ENCODE measurements around the gene MRPL24. TPM values are rescaled to one million over a fixed set of nuclear protein-coding genes. Genes with fewer than 3 reads are reported as not detected.

Gene MRPL24
- total and polyA plus RNA-seq, 9 of the 15 experiments (the other 6 are each of a cell fraction or from before 2014, with no cell fraction given), result 74.3 to 267 (median 113) TPM

DNA sequence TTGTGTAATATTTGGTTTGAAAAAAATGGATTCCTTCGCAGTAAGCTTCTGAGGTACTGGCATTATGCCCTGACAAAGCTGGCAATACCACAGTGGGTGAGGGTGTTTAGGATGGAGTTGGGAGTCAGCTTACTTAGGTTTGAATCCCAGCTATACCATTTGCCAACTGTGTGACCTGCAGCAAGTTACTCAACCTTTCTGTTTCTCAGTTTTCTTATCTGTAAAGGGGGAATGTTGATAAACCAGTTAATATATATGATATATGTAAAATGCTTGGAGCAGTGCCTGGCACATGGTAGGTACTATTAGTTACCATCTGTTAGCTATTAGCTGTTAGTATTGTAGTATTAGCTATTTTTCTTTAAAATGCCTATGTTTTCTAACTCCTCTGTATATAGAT lies 15.5 kb upstream of the MRPL24 start:
- WGBS (ENCODE audit: insufficient coverage, low coverage, missing lambda C conversion rate), result 86% methylated on average over 1 of the region's 1 CpG
- H3K9me3 ChIP-seq (replicated peaks; ENCODE audit: control insufficient read depth, insufficient read depth, low read depth, low read length), result no peaks in the 10 kb centered on the region
- no peaks in the 10 kb centered on the region for H4K20me1 ChIP-seq (replicated peaks; ENCODE audit: control insufficient read depth, insufficient read depth, low read length)
- ChIA-PET POLR2A (interaction anchor here (0.9 to 4.6 kb wide), 5 partner anchors 10 to 67 kb away, joined by 3 to 27 read pairs (median 4); partner anchors contain the start of genes ISG20L2, METTL25B, MRPL24 and PRCC), CTCF (ENCODE audit: low intra/inter-chr PET ratio) (no interaction called here)
- H3K4me2 ChIP-seq (ENCODE audit: insufficient read depth, low read length), result no peak overlapping the region
- ATAC-seq (no peak), DNase-seq (ENCODE audit: extremely low read depth in 1 of 4, low spot score in 3 of 4) (no peak), FAIRE-seq (no peak)
- TF ChIP-seq CHD4 (IDR thresholded peaks at IDR 0.05; ENCODE audit: insufficient read depth, insufficient replicate concordance, low read depth, low read length, poor library complexity, severe bottlenecking), result no peak
- TF ChIP-seq SMC3 (conservative IDR thresholded peaks at IDR 0.05; ENCODE audit: insufficient read depth, low read depth, low read length), result no peak
- TF ChIP-seq RCOR1 (IDR thresholded peaks at IDR 0.05; ENCODE audit: borderline replicate concordance in 1 of 2, low read depth in 2 of 2, low read length in 2 of 2), result peak in 1 of 2 experiments; percentile 58; a peak in 2 of 4 replicates
- TF ChIP-seq ADNP (tag; IDR thresholded peaks at IDR 0.05), result 0 out of 2 replicates have a peak, but pooled peaks have one; percentile 36
- TF ChIP-seq KDM1A (IDR thresholded peaks at IDR 0.05), result peak in 1 of 2 experiments; percentile 57; a peak in 1 of 4 replicates
- TF ChIP-seq ZFP36 (IDR thresholded peaks at IDR 0.05; ENCODE audit: low read depth, low read length, partially characterized antibody), result peak; percentile 58
- no peak for TF ChIP-seq PHF8 (IDR thresholded peaks at IDR 0.05; ENCODE audit: borderline replicate concordance, low read length)
- no peak for TF ChIP-seq ZNF778 (CRISPR knock-in tag; IDR thresholded peaks at IDR 0.05)
- TF ChIP-seq MAZ (CRISPR knock-in tag; conservative IDR thresholded peaks at IDR 0.05 in 1 of 2, IDR thresholded peaks at IDR 0.05 in 1 of 2), result 0 out of 4 replicates have a peak, but pooled peaks of 1 of the 2 experiments have one; percentile 23
- TF ChIP-seq, protein P1, sequence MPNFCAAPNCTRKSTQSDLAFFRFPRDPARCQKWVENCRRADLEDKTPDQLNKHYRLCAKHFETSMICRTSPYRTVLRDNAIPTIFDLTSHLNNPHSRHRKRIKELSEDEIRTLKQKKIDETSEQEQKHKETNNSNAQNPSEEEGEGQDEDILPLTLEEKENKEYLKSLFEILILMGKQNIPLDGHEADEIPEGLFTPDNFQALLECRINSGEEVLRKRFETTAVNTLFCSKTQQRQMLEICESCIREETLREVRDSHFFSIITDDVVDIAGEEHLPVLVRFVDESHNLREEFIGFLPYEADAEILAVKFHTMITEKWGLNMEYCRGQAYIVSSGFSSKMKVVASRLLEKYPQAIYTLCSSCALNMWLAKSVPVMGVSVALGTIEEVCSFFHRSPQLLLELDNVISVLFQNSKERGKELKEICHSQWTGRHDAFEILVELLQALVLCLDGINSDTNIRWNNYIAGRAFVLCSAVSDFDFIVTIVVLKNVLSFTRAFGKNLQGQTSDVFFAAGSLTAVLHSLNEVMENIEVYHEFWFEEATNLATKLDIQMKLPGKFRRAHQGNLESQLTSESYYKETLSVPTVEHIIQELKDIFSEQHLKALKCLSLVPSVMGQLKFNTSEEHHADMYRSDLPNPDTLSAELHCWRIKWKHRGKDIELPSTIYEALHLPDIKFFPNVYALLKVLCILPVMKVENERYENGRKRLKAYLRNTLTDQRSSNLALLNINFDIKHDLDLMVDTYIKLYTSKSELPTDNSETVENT (CRISPR knock-in tag; IDR thresholded peaks at IDR 0.05), result no peak
- peak; percentile 95 for TF ChIP-seq RBM25 (IDR thresholded peaks at IDR 0.05; ENCODE audit: low read depth, low read length, severe bottlenecking)
- TF ChIP-seq ESRRB (CRISPR knock-in tag; IDR thresholded peaks at IDR 0.05; ENCODE audit: borderline replicate concordance), result no peak
- TF ChIP-seq DACH1 (IDR thresholded peaks at IDR 0.05; ENCODE audit: partially characterized antibody), result no peak
- TF ChIP-seq BCOR (IDR thresholded peaks at IDR 0.05), result peak; percentile 84; the same call in 1 of the 2 replicates
- TF ChIP-seq MTA1 (IDR thresholded peaks at IDR 0.05; ENCODE audit: borderline replicate concordance), result no peak
- no peak for TF ChIP-seq RFX7 (CRISPR knock-in tag; IDR thresholded peaks at IDR 0.05)
- intact Hi-C loops (cut with micrococcal nuclease), result no loop called here
- H3K79me2 ChIP-seq (ENCODE audit: control insufficient read depth, insufficient read depth, low read length), result peaks cover 34% of the 10 kb centered on the region
- no peak overlapping the region for H3K4me3 ChIP-seq
- no peak overlapping the region for H3K27ac ChIP-seq (ENCODE audit: extremely low read depth, low read depth, low read length)
- H2AFZ ChIP-seq (ENCODE audit: low read depth, low read length), result no peak overlapping the region
- no peak overlapping the region for H3K9ac ChIP-seq (ENCODE audit: insufficient read depth in 1 of 2, low read depth in 2 of 2, low read length in 2 of 2)
- in situ Hi-C loops (cut with MboI), result no loop called here
- no peaks in the 10 kb centered on the region for H3K27me3 ChIP-seq (ENCODE audit: control insufficient read depth in 2 of 2, insufficient read depth in 2 of 2, low read length in 2 of 2)
- peaks cover 40 to 42% of the 10 kb centered on the region in 2 experiments; a peak in 4 of 5 replicates for H3K4me1 ChIP-seq (replicated peaks in 1 of 2; ENCODE audit: control insufficient read depth in 2 of 2, insufficient read depth in 2 of 2, low read length in 2 of 2)
- BruUV-seq (replicated peaks), result no TSS peak
- H3K36me3 ChIP-seq (ENCODE audit: control insufficient read depth, insufficient read depth, low read length), result no peaks in the 10 kb centered on the region
- H3K9me1 ChIP-seq (ENCODE audit: control insufficient read depth, insufficient read depth, low read length), result no peaks in the 10 kb centered on the region
